ENCODE data around the gene TCAF2.
"Not testable (repeated sequence)": the region's sequence is repeated elsewhere in the genome, so short reads cannot be mapped to it uniquely, and the experiment has no call there.

The TCAF2 gene

DNA sequence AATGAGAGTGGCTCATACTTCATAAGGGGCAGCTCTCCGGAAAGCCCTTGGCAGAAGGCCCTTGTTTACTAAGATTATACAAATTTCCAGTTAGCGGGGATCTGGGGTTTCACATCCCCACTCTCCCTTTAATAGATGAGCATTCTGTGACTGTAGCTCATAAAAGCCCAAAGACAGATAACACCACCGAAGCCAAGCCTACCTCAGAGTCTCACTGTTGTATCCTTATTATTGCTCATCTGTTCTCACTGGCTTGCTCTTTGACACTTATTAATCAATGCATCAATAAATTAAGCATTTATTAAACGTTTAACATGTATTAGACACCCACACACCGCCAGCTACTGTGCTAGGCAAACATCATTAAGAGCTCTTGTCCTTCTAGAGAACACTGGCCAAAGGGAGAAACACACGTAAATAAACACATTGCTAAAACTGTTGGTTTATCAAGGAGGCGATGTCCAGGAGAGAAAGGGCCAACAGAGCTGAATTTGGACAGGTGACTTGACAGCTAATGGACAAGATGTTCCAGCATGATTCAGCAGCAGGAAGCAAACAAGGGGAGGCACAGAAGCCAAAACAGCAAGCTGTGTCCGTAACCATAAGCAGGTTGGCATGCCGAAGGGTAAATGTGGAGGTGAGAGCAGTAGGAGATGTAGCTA lies 19.9 kb downstream of the TCAF2 start:
- not testable (repeated sequence) for DNase-seq (ENCODE audit: low read depth in 2 of 2); H3K4me3 ChIP-seq (replicated peaks in 1 of 2; ENCODE audit: low read depth in 2 of 2, low read length in 2 of 2)

DNA sequence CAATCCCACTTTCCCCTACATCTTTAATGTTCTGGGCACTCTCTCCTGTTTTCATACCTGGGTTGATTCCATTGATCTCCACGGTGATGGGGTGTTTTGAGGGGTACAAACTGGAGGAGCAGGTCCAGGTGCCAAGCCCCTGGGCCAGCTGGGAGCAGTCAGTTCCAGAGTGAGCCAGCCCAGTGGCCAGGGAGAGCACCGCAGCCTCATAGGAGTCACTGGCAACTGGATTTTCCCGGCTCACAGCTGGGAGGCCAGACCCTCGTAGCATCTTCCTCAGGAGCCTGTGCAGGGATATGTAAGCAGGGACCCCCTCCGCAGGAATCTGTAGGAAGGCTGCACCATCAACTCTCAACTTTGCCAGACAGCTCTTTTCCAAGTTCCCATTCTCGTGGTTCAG lies 25.8 kb downstream of the TCAF2 start:
- DNase-seq (ENCODE audit: low read depth in 2 of 2), result not testable (repeated sequence)

DNA sequence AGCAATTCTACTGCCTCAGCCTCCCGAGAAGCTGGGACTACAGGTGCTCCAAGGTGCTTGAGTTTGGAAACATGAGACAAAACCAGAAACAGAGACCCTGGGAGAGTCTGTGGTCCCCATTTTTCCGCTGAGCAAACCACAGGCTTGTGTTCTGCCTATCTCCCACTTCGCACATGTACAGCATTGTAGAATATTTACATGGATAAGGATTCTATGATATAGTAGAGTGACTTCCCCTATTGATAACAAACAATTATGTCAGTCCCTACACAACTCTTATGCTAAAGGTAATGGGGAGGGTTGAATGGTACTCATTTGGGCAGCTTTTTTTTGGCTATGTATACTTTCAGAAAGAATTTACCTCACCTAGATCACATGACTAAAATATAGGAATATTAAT lies 29.1 kb downstream of the TCAF2 start:
- DNase-seq (ENCODE audit: low read depth in 2 of 2); H3K4me3 ChIP-seq (replicated peaks in 1 of 2; ENCODE audit: low read depth in 2 of 2, low read length in 2 of 2): not testable (repeated sequence)

More for the DNA sequence above, 25.8 kb downstream of the TCAF2 start:
- not testable (repeated sequence) for H3K4me3 ChIP-seq (replicated peaks in 1 of 2; ENCODE audit: low read depth in 2 of 2, low read length in 2 of 2)

DNA sequence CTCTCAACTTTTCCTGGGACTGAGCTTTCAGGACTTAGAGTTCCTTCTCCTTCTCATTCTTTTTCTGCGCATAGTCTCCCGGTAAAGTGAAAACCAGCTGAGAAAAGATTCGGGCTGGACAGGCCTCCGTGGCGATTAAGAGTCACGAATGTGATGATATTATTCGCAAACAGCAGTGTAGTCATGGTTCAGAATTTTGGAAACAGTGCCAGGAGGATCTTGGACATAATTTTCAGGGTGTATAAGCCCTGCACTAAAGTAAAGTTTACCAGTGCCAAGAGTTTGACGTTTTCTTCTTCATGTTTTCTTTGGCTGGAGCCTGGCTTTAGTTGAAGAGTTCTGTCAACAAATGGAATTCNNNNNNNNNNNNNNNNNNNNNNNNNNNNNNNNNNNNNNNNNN lies 29.7 kb downstream of the TCAF2 start:
- DNase-seq (ENCODE audit: low read depth in 2 of 2); H3K4me3 ChIP-seq (replicated peaks in 1 of 2; ENCODE audit: low read depth in 2 of 2, low read length in 2 of 2): not testable (repeated sequence)

Measured in cardiac fibroblast (primary cell).